HCT116 (cell line): ENCODE data around the gene UBE2S. TPM values are rescaled to one million over a fixed set of nuclear protein-coding genes. Genes with fewer than 3 reads are reported as not detected.

Source experiments
- ATAC-seq: fragments of 200-7000 bp; cut with Tn5 transposase; 2 replicates; pipeline ENCODE4 v1.9.1; 2020; ENCODE audit warnings: mild to moderate bottlenecking, moderate library complexity
- BruUV-seq: library from RNA; stranded (reverse); fragments of 400-500 nt; replicated peaks from 2 replicates; lab custom pipeline; 2021; lab: Mats Ljungman, UMichigan
- CTCF ChIA-PET: fragments of 300-600 bp; sonication (Branson Sonifier 250); formaldehyde crosslinking; loops from one replicate; lab custom pipeline; 2021; ENCODE audit warnings: antibody characterized with exemption; lab: Charles Lee
- POLR2A ChIA-PET: fragments of 300-600, 350-600 bp; sonication (Branson Sonifier 250); formaldehyde crosslinking; loops from one replicate; lab custom pipeline; 2021; ENCODE audit warnings: antibody characterized with exemption; lab: Charles Lee
- RAD21 ChIA-PET, 2 experiments: fragments of 300-600 bp; sonication (Branson Sonifier 250); formaldehyde crosslinking; loops; one replicate each; lab custom pipeline; 2023; ENCODE audit warnings: low total read pairs in 2 of 2; ENCODE audit not compliant: uncharacterized antibody in 2 of 2, unreplicated experiment in 2 of 2, low non-redundant PET in 1 of 2; lab: Charles Lee
- DNase-seq: peaks from one replicate; pipeline ENCODE4 v3.0.0-alpha.2; 2010; ENCODE audit warnings: low read depth, low spot score
- H2AFZ ChIP-seq: fragments of 200-600 bp; shearing (Covaris generic), sonication (generic); 2 replicates; pipeline ENCODE4 v1.6.1; 2017; ENCODE audit warnings: low read depth, mixed run types, mixed read lengths, antibody characterized with exemption, low read length; ENCODE audit not compliant: poor library complexity, severe bottlenecking
- H3K27ac ChIP-seq: 2 replicates; pipeline ENCODE4 v1.5.1; 2012; ENCODE audit warnings: low read depth, low read length
- H3K27me3 ChIP-seq: fragments of 200-600 bp; sonication (generic); 2 replicates; pipeline ENCODE4 v1.6.1; 2016; ENCODE audit warnings: mixed run types, low read length, mixed read lengths; ENCODE audit not compliant: insufficient read depth
- H3K36me3 ChIP-seq, 2 experiments: fragments of 200-500 bp in 1 of 2; fragments of 200-600 bp in 1 of 2; sonication (Bioruptor generic) in 1 of 2; sonication (generic) in 1 of 2; 2 replicates each; pipeline versions ENCODE4 v1.5.1 to v1.6.1; 2014 to 2016; ENCODE audit warnings: low read length in 2 of 2, inconsistent platforms in 1 of 2, mixed read lengths in 1 of 2, mixed run types in 1 of 2; ENCODE audit not compliant: insufficient read depth in 2 of 2, control insufficient read depth in 1 of 2
- H3K4me1 ChIP-seq, 2 experiments: fragments of 200-600 bp in 1 of 2; sonication (generic) in 1 of 2; 2 replicates each; pipeline versions ENCODE4 v1.5.1 to v1.6.1; 2012 to 2017; ENCODE audit warnings: low read length in 2 of 2, inconsistent platforms in 1 of 2, mild to moderate bottlenecking in 1 of 2, mixed read lengths in 1 of 2, mixed run types in 1 of 2, moderate library complexity in 1 of 2; ENCODE audit not compliant: insufficient read depth in 2 of 2, control insufficient read depth in 1 of 2
- H3K4me2 ChIP-seq: fragments of 200-600 bp; sonication (generic); 2 replicates; pipeline ENCODE4 v1.6.1; 2017; ENCODE audit warnings: mixed run types, low read length, mixed read lengths
- H3K4me3 ChIP-seq, 2 experiments: fragments of 200-600 bp in 1 of 2; sonication (generic) in 1 of 2; replicated peaks in 1 of 2; 2 replicates each; pipeline ENCODE4 v1.5.1; 2011 to 2016; ENCODE audit warnings: low read length in 2 of 2, control low read depth in 1 of 2, low read depth in 1 of 2, mild to moderate bottlenecking in 1 of 2, mixed read lengths in 1 of 2, mixed run types in 1 of 2
- H3K79me2 ChIP-seq: fragments of 200-600 bp; sonication (generic); 2 replicates; pipeline ENCODE4 v1.6.1; 2017; ENCODE audit warnings: mild to moderate bottlenecking, mixed run types, low read length, moderate library complexity, mixed read lengths; ENCODE audit not compliant: insufficient read depth
- H3K9ac ChIP-seq: fragments of 200-600 bp; sonication (generic); 2 replicates; pipeline ENCODE4 v1.6.1; 2016; ENCODE audit warnings: low read length, mixed read lengths
- H3K9me2 ChIP-seq: fragments of 200-600 bp; sonication (generic), shearing (Covaris generic); 2 replicates; pipeline ENCODE4 v1.6.1; 2017; ENCODE audit warnings: mixed run types, mild to moderate bottlenecking, moderate library complexity; ENCODE audit not compliant: insufficient read depth
- H3K9me3 ChIP-seq, 2 experiments: fragments of 200-500 bp in 1 of 2; fragments of 200-600 bp in 1 of 2; sonication (Bioruptor generic) in 1 of 2; sonication (generic) in 1 of 2; 2 replicates each; pipeline ENCODE4 v1.6.1; 2014 to 2017; ENCODE audit warnings: low read length in 2 of 2, mixed read lengths in 2 of 2, inconsistent platforms in 1 of 2, low read depth in 1 of 2, mild to moderate bottlenecking in 1 of 2, mixed run types in 1 of 2, moderate library complexity in 1 of 2; ENCODE audit not compliant: control insufficient read depth in 1 of 2, insufficient read depth in 1 of 2
- H4K20me1 ChIP-seq: fragments of 200-600 bp; sonication (generic), shearing (Covaris generic); 2 replicates; pipeline ENCODE4 v1.6.1; 2017; ENCODE audit warnings: mixed run types, mild to moderate bottlenecking, moderate library complexity; ENCODE audit not compliant: insufficient read depth
- ATF3 ChIP-seq: IDR thresholded peaks from 2 replicates; pipeline ENCODE4 v1.6.1; 2012
- CTCF ChIP-seq, 3 experiments: fragments of 200-600 bp in 1 of 3; sonication (generic) in 1 of 3; IDR thresholded peaks in 2 of 3; conservative IDR thresholded peaks in 1 of 3; 2 replicates each; pipeline ENCODE4 v1.5.1; 2012 to 2017; ENCODE audit warnings: low read depth in 2 of 3, low read length in 2 of 3, antibody characterized with exemption in 1 of 3, borderline replicate concordance in 1 of 3, control low read depth in 1 of 3, mild to moderate bottlenecking in 1 of 3, mixed read lengths in 1 of 3, mixed run types in 1 of 3, moderate library complexity in 1 of 3; ENCODE audit not compliant: insufficient read depth in 1 of 3
- ELF1 ChIP-seq: IDR thresholded peaks from 2 replicates; pipeline ENCODE4 v1.6.1; 2012; ENCODE audit warnings: low read depth, borderline replicate concordance
- EZH2phosphoT487 ChIP-seq: fragments of 200-600 bp; IDR thresholded peaks from 2 replicates; pipeline ENCODE4 v1.6.1; 2018; ENCODE audit warnings: antibody characterized with exemption, borderline replicate concordance
- POLR2A ChIP-seq: IDR thresholded peaks from 2 replicates; pipeline ENCODE4 v1.7.0; 2011; ENCODE audit warnings: borderline replicate concordance; ENCODE audit not compliant: insufficient read depth, insufficient read length; ENCODE audit errors: extremely low read depth
- POLR2AphosphoS5 ChIP-seq: IDR thresholded peaks from 2 replicates; pipeline ENCODE4 v1.6.1; 2011; ENCODE audit warnings: mild to moderate bottlenecking, low read depth, low read length, moderate library complexity
- SRF ChIP-seq: IDR thresholded peaks from 2 replicates; pipeline ENCODE4 v1.6.1; 2012; ENCODE audit warnings: low read depth
- TCF7L2 ChIP-seq: IDR thresholded peaks from 2 replicates; pipeline ENCODE4 v1.7.0; 2011; ENCODE audit warnings: borderline replicate concordance, inconsistent platforms; ENCODE audit not compliant: insufficient read depth, insufficient read length; ENCODE audit errors: extremely low read depth
- ZBTB33 ChIP-seq: IDR thresholded peaks from 2 replicates; pipeline ENCODE4 v1.6.1; 2011; ENCODE audit warnings: mild to moderate bottlenecking, low read length, moderate library complexity; ENCODE audit not compliant: insufficient replicate concordance; ENCODE audit errors: extremely low read depth
- ZFX ChIP-seq: fragments of 450-650 bp; IDR thresholded peaks from 2 replicates; pipeline ENCODE4 v1.6.1; 2017
- intact Hi-C: fragments of 100-400 bp; cut with micrococcal nuclease; formaldehyde crosslinking; loops from 2 replicates; pipeline ENCODE4 v1.10.0; 2022
- total RNA-seq: library from RNA; stranded (reverse); gene quantifications from one replicate; pipeline ENCODE4 v1.2.1, GENCODE V29; 2021; ENCODE audit not compliant: unreplicated experiment
- TF ChIP-seq, protein P1 (sequence below): IDR thresholded peaks from 2 replicates; pipeline ENCODE4 v1.6.1; 2012

The UBE2S gene
- total RNA-seq, 1 experiment from 2014 or later, result 515 TPM

DNA sequence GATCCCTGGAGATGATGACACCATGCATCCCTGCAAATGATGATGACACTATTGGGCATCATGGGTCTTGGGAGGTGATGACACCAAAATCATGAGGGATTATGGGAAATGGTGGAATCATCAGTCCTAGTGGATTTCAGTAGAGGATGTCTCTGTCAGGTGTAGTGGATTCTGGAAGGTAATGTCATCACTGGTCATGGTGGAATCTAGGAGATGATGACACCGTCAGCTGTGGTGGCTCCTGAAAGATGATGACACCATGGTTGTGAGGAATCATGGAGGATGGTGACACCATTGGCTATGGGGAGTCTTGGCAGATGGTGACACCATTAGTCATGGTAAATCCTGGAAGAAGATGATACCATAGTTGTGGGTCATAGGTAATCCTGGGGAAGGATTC is 23.6 kb upstream of the UBE2S start:
- DNase-seq (no peak), ATAC-seq (no peak)
- no peaks in the 10 kb centered on the region for H3K79me2 ChIP-seq
- ChIA-PET CTCF (no interaction called here), RAD21 (no interaction called here), POLR2A (no interaction called here)
- BruUV-seq, result no TSS peak
- H3K4me2 ChIP-seq, result no peak overlapping the region
- H3K9ac ChIP-seq, result no peak overlapping the region
- no peaks in the 10 kb centered on the region for H4K20me1 ChIP-seq
- H3K36me3 ChIP-seq, result no peaks in the 10 kb centered on the region
- H3K4me3 ChIP-seq, result no peak overlapping the region
- H3K27me3 ChIP-seq, result no peaks in the 10 kb centered on the region
- no peaks in the 10 kb centered on the region for H3K9me2 ChIP-seq
- intact Hi-C loops, result no loop called here
- peaks cover 0 to 6% of the 10 kb centered on the region in 2 experiments; a peak in 1 of 4 replicates for H3K4me1 ChIP-seq
- no peaks in the 10 kb centered on the region for H3K9me3 ChIP-seq
- H2AFZ ChIP-seq, result no peak overlapping the region
- no peak for TF ChIP-seq ELF1
- TF ChIP-seq SRF, result no peak
- no peak for TF ChIP-seq ZBTB33
- no peak for TF ChIP-seq POLR2A
- TF ChIP-seq, protein P1, sequence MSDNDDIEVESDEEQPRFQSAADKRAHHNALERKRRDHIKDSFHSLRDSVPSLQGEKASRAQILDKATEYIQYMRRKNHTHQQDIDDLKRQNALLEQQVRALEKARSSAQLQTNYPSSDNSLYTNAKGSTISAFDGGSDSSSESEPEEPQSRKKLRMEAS, result no peak
- TF ChIP-seq ZFX, result no peak
- TF ChIP-seq, all 23 proteins: peak for 0
- no peak overlapping the region for H3K27ac ChIP-seq

DNA sequence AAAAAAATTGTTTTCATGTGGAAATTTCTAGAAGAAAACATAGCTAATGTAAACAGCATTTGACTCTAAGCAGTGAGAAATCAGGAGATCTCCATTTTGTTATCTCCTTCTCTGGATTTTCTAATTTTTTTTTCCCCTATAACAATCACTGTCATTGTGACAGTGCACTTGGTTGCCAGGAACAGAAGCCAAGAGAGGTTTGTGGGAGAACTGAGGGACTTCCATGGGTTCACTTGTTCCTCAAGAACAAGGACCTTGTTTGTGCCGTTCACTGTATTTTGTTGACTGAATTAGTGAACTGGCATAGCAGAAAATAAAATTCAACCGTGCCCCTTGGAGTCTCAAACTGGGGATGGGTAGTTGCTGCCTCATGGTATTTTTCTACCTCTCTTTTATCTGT is 18.5 kb upstream of the UBE2S start:
- Histone ChIP-seq H3K27me3 (no peaks in the 10 kb centered on the region), H4K20me1 (no peaks in the 10 kb centered on the region), H3K9ac (no peak overlapping the region), H3K4me3 (no peak overlapping the region), H3K4me1 (no peaks in the 10 kb centered on the region), H3K36me3 (no peaks in the 10 kb centered on the region), H3K9me3 (no peaks in the 10 kb centered on the region), H3K27ac (no peak overlapping the region), H3K4me2 (no peak overlapping the region), H3K9me2 (no peaks in the 10 kb centered on the region), H2AFZ (no peak overlapping the region), H3K79me2 (no peaks in the 10 kb centered on the region)
- ChIA-PET RAD21 (no interaction called here), CTCF (no interaction called here), POLR2A (no interaction called here)
- intact Hi-C loops, result no loop called here
- DNase-seq (no peak), ATAC-seq (no peak)
- BruUV-seq, result no TSS peak
- TF ChIP-seq ZBTB33 (no peak), TCF7L2 (no peak), EZH2phosphoT487 (no peak), CTCF (IDR thresholded peaks at IDR 0.05 in 2 of 3, conservative IDR thresholded peaks at IDR 0.05 in 1 of 3; ENCODE audit: borderline replicate concordance in 1 of 3, insufficient read depth in 1 of 3, low read depth in 2 of 3, low read length in 2 of 3) (no peak), POLR2AphosphoS5 (no peak), ATF3 (no peak)
